ENCODE results near the gene CIZ1.

CIZ1 gene

GRCh38 chr9:128159784-128160602 lies 31.4 kb downstream of the CIZ1 start, which contains the start of gene BBLN:
Gene BBLN (plus strand): TSS chr9:128160265. CDS start chr9:128160408, 143 bp downstream.
- no peak for TF ChIP-seq CTCF (conservative IDR thresholded peaks at IDR 0.05; ENCODE audit: low read depth, low read length)
- peak within 1 kb of the TSS; percentile 86 for H3K4me3 ChIP-seq (ENCODE audit: low read depth, low read length)
- DNase-seq (ENCODE audit: low read depth): peak; percentile 92

GRCh38 chr9:128159522-128159783 lies 31.9 kb downstream of the CIZ1 start:
- TF ChIP-seq CTCF (conservative IDR thresholded peaks at IDR 0.05; ENCODE audit: low read depth, low read length): no peak
- DNase-seq (ENCODE audit: low read depth): no peak

GRCh38 chr9:128155736-128156500 lies 35.5 kb downstream of the CIZ1 start:
- no peak overlapping the region for H3K4me3 ChIP-seq (ENCODE audit: low read depth, low read length)
- DNase-seq (ENCODE audit: low read depth): no peak
- TF ChIP-seq CTCF (conservative IDR thresholded peaks at IDR 0.05; ENCODE audit: low read depth, low read length): no peak

More at GRCh38 chr9:128159522-128159783, 31.9 kb downstream of the CIZ1 start:
- peak overlapping the region; percentile 56 for H3K4me3 ChIP-seq (ENCODE audit: low read depth, low read length)

GRCh38 chr9:128153947-128154695 lies 37.3 kb downstream of the CIZ1 start:
- DNase-seq (ENCODE audit: low read depth): no peak
- H3K4me3 ChIP-seq (ENCODE audit: low read depth, low read length): no peak overlapping the region
- no peak for TF ChIP-seq CTCF (conservative IDR thresholded peaks at IDR 0.05; ENCODE audit: low read depth, low read length)

GRCh38 chr9:128153060-128153946 lies 38.1 kb downstream of the CIZ1 start:
- no peak for DNase-seq (ENCODE audit: low read depth)
- no peak for TF ChIP-seq CTCF (conservative IDR thresholded peaks at IDR 0.05; ENCODE audit: low read depth, low read length)
- no peak overlapping the region for H3K4me3 ChIP-seq (ENCODE audit: low read depth, low read length)
